Astrocyte (in vitro differentiated cells and primary cell): ENCODE measurements around the gene SARS2.

ENCODE experiments used
- CTCF ChIP-seq: IDR thresholded peaks from 2 replicates; pipeline ENCODE4 v1.5.1; 2011; ENCODE audit warnings: low read depth, mild to moderate bottlenecking, inconsistent platforms, low read length, moderate library complexity; ENCODE audit not compliant: insufficient read depth
- EZH2 ChIP-seq: IDR thresholded peaks from 2 replicates; pipeline ENCODE4 v1.6.1; 2012; ENCODE audit warnings: mild to moderate bottlenecking, low read length, inconsistent platforms; ENCODE audit not compliant: insufficient read depth

- TF ChIP-seq CTCF, result no peak
- no peak for TF ChIP-seq EZH2
Measured at GRCh38 chr19:38922482-38922881, 8.1 kb downstream of the SARS2 start.
